K562 (cell line): ENCODE results near the gene CTCF. TPM values are rescaled to one million over a fixed set of nuclear protein-coding genes. Genes with fewer than 3 reads are reported as not detected.
A peak's percentile ranks its signal among the peaks of the same experiment; 100 is the strongest.

ENCODE experiments used
- BRF1 ChIP-seq: IDR thresholded peaks from 3 replicates; pipeline ENCODE4 v1.6.1; 2011; ENCODE audit warnings: borderline replicate concordance, mild to moderate bottlenecking; ENCODE audit not compliant: insufficient read length; ENCODE audit errors: extremely low read depth
- EGR1 ChIP-seq: fragments of 450-650 bp; conservative IDR thresholded peaks from 2 replicates; pipeline ENCODE4 v1.6.1; 2017; ENCODE audit warnings: mild to moderate bottlenecking
- GABPA ChIP-seq: fragments of 200-800 bp; sonication (Bioruptor generic); conservative IDR thresholded peaks from 2 replicates; pipeline ENCODE4 v1.6.1; 2016; ENCODE audit warnings: low read depth, missing genetic modification characterization, missing compliant biosample characterization
- HEY1 ChIP-seq: fragments of 250-450 bp; sonication (Bioruptor Pico); IDR thresholded peaks from 2 replicates; pipeline ENCODE4 v1.5.0; 2020; ENCODE audit warnings: mild to moderate bottlenecking, moderate library complexity, borderline replicate concordance
- HMGN3 ChIP-seq: IDR thresholded peaks from 2 replicates; pipeline ENCODE4 v1.6.1; 2011; ENCODE audit warnings: borderline replicate concordance, low read depth, mild to moderate bottlenecking, mixed read lengths, low read length; ENCODE audit not compliant: insufficient read length; ENCODE audit errors: extremely low read depth
- MAFF ChIP-seq: IDR thresholded peaks from 2 replicates; pipeline ENCODE4 v1.6.1; 2012; ENCODE audit warnings: low read length, improper control_type of control experiment
- MAZ ChIP-seq, 2 experiments: fragments of 450-650 bp in 1 of 2; sonication (generic) in 1 of 2; formaldehyde crosslinking; IDR thresholded peaks in 1 of 2; conservative IDR thresholded peaks in 1 of 2; 2 replicates each; pipeline versions ENCODE4 v1.4.0 to v1.5.0; 2020; ENCODE audit warnings: mild to moderate bottlenecking in 1 of 2, missing genetic modification reagents in 1 of 2
- MEF2D ChIP-seq: conservative IDR thresholded peaks from 2 replicates; pipeline ENCODE4 v1.6.1; 2016; ENCODE audit warnings: low read depth, missing genetic modification characterization, missing compliant biosample characterization
- NR2F6 ChIP-seq: fragments of 450-650 bp; formaldehyde crosslinking; IDR thresholded peaks from 2 replicates; pipeline ENCODE4 v1.4.0; 2020; ENCODE audit warnings: mild to moderate bottlenecking
- RFX5 ChIP-seq: IDR thresholded peaks from 2 replicates; pipeline ENCODE4 v1.6.1; 2011; ENCODE audit warnings: low read depth, mild to moderate bottlenecking, improper control_type of control experiment, low read length
- RHOXF2B ChIP-seq: fragments of 250-450 bp; sonication (Bioruptor Pico); conservative IDR thresholded peaks from 2 replicates; pipeline ENCODE4 v1.5.1; 2021
- SAFB ChIP-seq: fragments of 200-400 bp; formaldehyde crosslinking; IDR thresholded peaks from 2 replicates; pipeline ENCODE4 v1.6.1; 2017; ENCODE audit warnings: low read depth, low read length, borderline replicate concordance
- SNRNP70 ChIP-seq: fragments of 200-400 bp; formaldehyde crosslinking; optimal IDR thresholded peaks from 2 replicates; pipeline ENCODE3; 2017; ENCODE audit warnings: low read depth, low read length
- XRCC4 ChIP-seq: IDR thresholded peaks from one replicate; pipeline ENCODE4 v1.6.1; 2011; ENCODE audit not compliant: insufficient read depth, insufficient read length; ENCODE audit errors: extremely low read depth
- ZEB2 ChIP-seq: fragments of 450-650 bp; IDR thresholded peaks from 2 replicates; pipeline ENCODE4 v1.6.1; 2016
- ZNF41 ChIP-seq: fragments of 250-450 bp; sonication (Bioruptor Pico); conservative IDR thresholded peaks from 2 replicates; pipeline ENCODE4 v1.4.0; 2020; ENCODE audit warnings: mild to moderate bottlenecking
- ZNF766 ChIP-seq: fragments of 200-800 bp; sonication (Bioruptor generic); conservative IDR thresholded peaks from 2 replicates; pipeline ENCODE4 v1.6.1; 2016; ENCODE audit warnings: missing genetic modification characterization, missing compliant biosample characterization
- polyA plus RNA-seq, 8 experiments: library from polyadenylated mRNA; depleted of rRNA in 4 of 8; stranded (reverse) in 5 of 8; unstranded in 3 of 8; fragments of >200 nt; fragmentation: Nextera tagmentation in 2 of 8; fragmentation: Illumina TruSeq in 1 of 8; extraction: Ambion mirVana in 2 of 8; extraction: Trizol in 1 of 8; gene quantifications; 2 replicates each; pipeline versions ENCODE4 v1.2.1 to v1.2.3, GENCODE V29; 2011 to 2014; ENCODE audit warnings: inconsistent platforms in 1 of 8, missing spikeins in 1 of 8
- total RNA-seq, 7 experiments: library from RNA; depleted of rRNA in 6 of 7; stranded (reverse); fragments of >200 nt in 6 of 7; fragmentation: Illumina TruSeq in 2 of 7; extraction: Trizol in 2 of 7; gene quantifications; 2 replicates each; pipeline versions ENCODE4 v1.2.1 to v1.2.3, GENCODE V29; 2011 to 2021; ENCODE audit warnings: low replicate concordance in 1 of 7
- TF ChIP-seq, protein P1 (sequence below): IDR thresholded peaks from 2 replicates; pipeline ENCODE4 v1.6.1; 2014; ENCODE audit warnings: antibody characterized with exemption
- TF ChIP-seq, protein P2 (sequence below): fragments of 250-450 bp; sonication (Bioruptor Pico); IDR thresholded peaks from 2 replicates; pipeline ENCODE4 v1.4.0; 2020; ENCODE audit warnings: mild to moderate bottlenecking, moderate library complexity
- TF ChIP-seq, protein P3 (sequence below): fragments of 450-650 bp; formaldehyde crosslinking; IDR thresholded peaks from 2 replicates; pipeline ENCODE4 v1.4.0; 2020; ENCODE audit warnings: mild to moderate bottlenecking, moderate library complexity
- TF ChIP-seq, protein P4 (sequence below): sonication (generic); formaldehyde crosslinking; IDR thresholded peaks from 2 replicates; pipeline ENCODE4 v1.9.0; 2022; ENCODE audit warnings: mild to moderate bottlenecking, missing genetic modification reagents
- TF ChIP-seq, protein P5 (sequence below): fragments of 450-650 bp; IDR thresholded peaks from one replicate; pipeline ENCODE4 v1.6.1; 2018; ENCODE audit warnings: mild to moderate bottlenecking, moderate library complexity; ENCODE audit not compliant: partially characterized antibody

CTCF gene
- total and polyA plus RNA-seq, 9 of the 15 experiments (the other 6 are each of a cell fraction or from before 2014, with no cell fraction given), result 7.8 to 49.2 (median 33.9) TPM

DNA sequence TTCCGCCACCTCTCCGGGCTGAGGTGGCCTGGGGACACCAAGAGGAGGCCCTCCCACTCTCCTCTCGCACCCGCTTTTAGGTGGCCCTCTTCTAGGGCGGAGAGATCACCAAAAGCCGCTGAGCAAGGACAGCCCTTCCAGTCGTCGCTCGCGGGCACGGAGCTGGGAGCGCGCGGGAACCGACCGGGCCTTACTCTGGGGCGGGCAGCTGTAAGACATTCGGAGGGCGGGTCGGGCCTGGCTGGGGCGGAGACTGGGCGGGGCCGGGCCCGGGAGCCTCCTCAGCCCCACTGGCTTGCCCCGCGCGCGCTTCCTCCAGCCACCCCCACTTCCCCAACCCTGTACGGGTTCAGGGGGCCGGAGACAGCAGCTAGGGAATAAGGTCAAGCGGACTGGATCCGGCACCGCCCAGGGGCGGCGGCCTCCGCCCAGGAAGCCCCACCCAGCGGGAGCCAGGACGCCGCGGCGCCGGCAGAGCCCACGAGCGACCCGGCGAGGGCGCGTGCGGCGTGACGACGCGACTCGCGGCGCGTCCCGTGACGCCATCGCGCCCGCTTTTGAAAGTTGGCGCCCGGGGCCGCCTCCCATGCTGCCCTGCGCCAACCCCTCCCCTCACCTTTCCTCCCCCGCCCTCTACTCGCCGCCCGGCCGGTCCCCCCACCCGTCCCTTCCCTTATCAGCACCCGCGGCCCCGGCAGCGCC lies 351 bp upstream of the CTCF start (continued):
- TF ChIP-seq HMGN3 (peak; percentile 87), RFX5 (no peak), MAZ (CRISPR knock-in tag; conservative IDR thresholded peaks at IDR 0.05 in 1 of 2, IDR thresholded peaks at IDR 0.05 in 1 of 2) (peak; percentile 97), BRF1 (no peak), MEF2D (no peak), MAFF (no peak), SAFB (peak; percentile 91), NR2F6 (no peak), EGR1 (peak; percentile 48), RHOXF2B (no peak), ZNF41 (CRISPR knock-in tag) (no peak), ZEB2 (no peak), SNRNP70 (no peak), HEY1 (CRISPR knock-in tag) (no peak), XRCC4 (no peak), GABPA (peak; percentile 82), ZNF766 (CRISPR knock-in tag) (no peak)
- TF ChIP-seq, protein P1, sequence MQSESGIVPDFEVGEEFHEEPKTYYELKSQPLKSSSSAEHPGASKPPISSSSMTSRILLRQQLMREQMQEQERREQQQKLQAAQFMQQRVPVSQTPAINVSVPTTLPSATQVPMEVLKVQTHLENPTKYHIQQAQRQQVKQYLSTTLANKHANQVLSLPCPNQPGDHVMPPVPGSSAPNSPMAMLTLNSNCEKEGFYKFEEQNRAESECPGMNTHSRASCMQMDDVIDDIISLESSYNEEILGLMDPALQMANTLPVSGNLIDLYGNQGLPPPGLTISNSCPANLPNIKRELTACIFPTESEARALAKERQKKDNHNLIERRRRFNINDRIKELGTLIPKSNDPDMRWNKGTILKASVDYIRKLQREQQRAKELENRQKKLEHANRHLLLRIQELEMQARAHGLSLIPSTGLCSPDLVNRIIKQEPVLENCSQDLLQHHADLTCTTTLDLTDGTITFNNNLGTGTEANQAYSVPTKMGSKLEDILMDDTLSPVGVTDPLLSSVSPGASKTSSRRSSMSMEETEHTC, result no peak
- TF ChIP-seq, protein P2, sequence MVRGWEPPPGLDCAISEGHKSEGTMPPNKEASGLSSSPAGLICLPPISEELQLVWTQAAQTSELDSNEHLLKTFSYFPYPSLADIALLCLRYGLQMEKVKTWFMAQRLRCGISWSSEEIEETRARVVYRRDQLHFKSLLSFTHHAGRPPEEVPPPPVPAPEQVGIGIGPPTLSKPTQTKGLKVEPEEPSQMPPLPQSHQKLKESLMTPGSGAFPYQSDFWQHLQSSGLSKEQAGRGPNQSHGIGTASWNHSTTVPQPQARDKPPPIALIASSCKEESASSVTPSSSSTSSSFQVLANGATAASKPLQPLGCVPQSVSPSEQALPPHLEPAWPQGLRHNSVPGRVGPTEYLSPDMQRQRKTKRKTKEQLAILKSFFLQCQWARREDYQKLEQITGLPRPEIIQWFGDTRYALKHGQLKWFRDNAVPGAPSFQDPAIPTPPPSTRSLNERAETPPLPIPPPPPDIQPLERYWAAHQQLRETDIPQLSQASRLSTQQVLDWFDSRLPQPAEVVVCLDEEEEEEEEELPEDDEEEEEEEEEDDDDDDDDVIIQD, result no peak
- TF ChIP-seq, protein P3, sequence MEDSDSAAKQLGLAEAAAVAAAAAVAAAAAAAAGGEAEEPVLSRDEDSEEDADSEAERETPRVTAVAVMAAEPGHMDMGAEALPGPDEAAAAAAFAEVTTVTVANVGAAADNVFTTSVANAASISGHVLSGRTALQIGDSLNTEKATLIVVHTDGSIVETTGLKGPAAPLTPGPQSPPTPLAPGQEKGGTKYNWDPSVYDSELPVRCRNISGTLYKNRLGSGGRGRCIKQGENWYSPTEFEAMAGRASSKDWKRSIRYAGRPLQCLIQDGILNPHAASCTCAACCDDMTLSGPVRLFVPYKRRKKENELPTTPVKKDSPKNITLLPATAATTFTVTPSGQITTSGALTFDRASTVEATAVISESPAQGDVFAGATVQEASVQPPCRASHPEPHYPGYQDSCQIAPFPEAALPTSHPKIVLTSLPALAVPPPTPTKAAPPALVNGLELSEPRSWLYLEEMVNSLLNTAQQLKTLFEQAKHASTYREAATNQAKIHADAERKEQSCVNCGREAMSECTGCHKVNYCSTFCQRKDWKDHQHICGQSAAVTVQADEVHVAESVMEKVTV, result no peak
- TF ChIP-seq, protein P4, sequence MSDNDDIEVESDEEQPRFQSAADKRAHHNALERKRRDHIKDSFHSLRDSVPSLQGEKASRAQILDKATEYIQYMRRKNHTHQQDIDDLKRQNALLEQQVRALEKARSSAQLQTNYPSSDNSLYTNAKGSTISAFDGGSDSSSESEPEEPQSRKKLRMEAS, result peak; percentile 83
- TF ChIP-seq, protein P5, sequence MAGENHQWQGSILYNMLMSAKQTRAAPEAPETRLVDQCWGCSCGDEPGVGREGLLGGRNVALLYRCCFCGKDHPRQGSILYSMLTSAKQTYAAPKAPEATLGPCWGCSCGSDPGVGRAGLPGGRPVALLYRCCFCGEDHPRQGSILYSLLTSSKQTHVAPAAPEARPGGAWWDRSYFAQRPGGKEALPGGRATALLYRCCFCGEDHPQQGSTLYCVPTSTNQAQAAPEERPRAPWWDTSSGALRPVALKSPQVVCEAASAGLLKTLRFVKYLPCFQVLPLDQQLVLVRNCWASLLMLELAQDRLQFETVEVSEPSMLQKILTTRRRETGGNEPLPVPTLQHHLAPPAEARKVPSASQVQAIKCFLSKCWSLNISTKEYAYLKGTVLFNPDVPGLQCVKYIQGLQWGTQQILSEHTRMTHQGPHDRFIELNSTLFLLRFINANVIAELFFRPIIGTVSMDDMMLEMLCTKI, result no peak
